DMS153 treated with DMSO at 0.1 percent for 48 hours (cell line): ENCODE data around the gene EHMT2.
A peak's percentile ranks its signal among the peaks of the same experiment; 100 is the strongest.
"Not testable (repeated sequence)": the region's sequence is repeated elsewhere in the genome, so short reads cannot be mapped to it uniquely, and the experiment has no call there.

Experiments used
- DNase-seq: peaks from one replicate; lab custom pipeline; 2025; ENCODE audit not compliant: unreplicated experiment; lab: John Stamatoyannopoulos, UW

EHMT2 gene

GRCh38 chr6:31871046-31871659 is 26.3 kb downstream of the EHMT2 start:
- DNase-seq: no peak

GRCh38 chr6:31870385-31870921 is 27.0 kb downstream of the EHMT2 start:
- DNase-seq: no peak

- no peak for DNase-seq
These were observed 28.2 kb downstream of the EHMT2 start for GRCh38 chr6:31869343-31869742.

GRCh38 chr6:31868658-31868971 is 28.9 kb downstream of the EHMT2 start:
- not testable (repeated sequence) for DNase-seq

GRCh38 chr6:31865205-31866118 is 32.0 kb downstream of the EHMT2 start:
- DNase-seq: no peak

- no peak for DNase-seq
These were observed 32.7 kb downstream of the EHMT2 start for GRCh38 chr6:31864818-31865204.

GRCh38 chr6:31864123-31864562 is 33.4 kb downstream of the EHMT2 start:
- DNase-seq: not testable (repeated sequence)

GRCh38 chr6:31862344-31863235 is 34.9 kb downstream of the EHMT2 start, which contains the start of gene NEU1:
NEU1 (minus strand) TSS chr6:31862821; CDS start chr6:31862776, 45 bp downstream.
- DNase-seq: peak; percentile 97

- DNase-seq: no peak
These were observed 35.6 kb downstream of the EHMT2 start for GRCh38 chr6:31861919-31862343.

GRCh38 chr6:31861150-31861549 is 36.3 kb downstream of the EHMT2 start:
- no peak for DNase-seq

- DNase-seq: no peak
These were observed 37.1 kb downstream of the EHMT2 start for GRCh38 chr6:31860349-31860748.

GRCh38 chr6:31859923-31860322 is 37.6 kb downstream of the EHMT2 start:
- no peak for DNase-seq

GRCh38 chr6:31858707-31859106 is 38.8 kb downstream of the EHMT2 start:
- no peak for DNase-seq

GRCh38 chr6:31857774-31858173 is 39.7 kb downstream of the EHMT2 start:
- DNase-seq: not testable (repeated sequence)

- not testable (repeated sequence) for DNase-seq
These were observed 45.3 kb downstream of the EHMT2 start for GRCh38 chr6:31851980-31852718.

- no peak for DNase-seq
These were observed 46.0 kb downstream of the EHMT2 start for GRCh38 chr6:31851485-31851832.

- no peak for DNase-seq
These were observed 46.6 kb downstream of the EHMT2 start for GRCh38 chr6:31850765-31851484.

- DNase-seq: no peak
These were observed 50.1 kb downstream of the EHMT2 start for GRCh38 chr6:31847276-31847978.

GRCh38 chr6:31844507-31844906 is 53.0 kb downstream of the EHMT2 start:
- no peak for DNase-seq
